Type B pancreatic cell (in vitro differentiated cells): Measurements from ENCODE around the gene NDUFV1. TPM values are rescaled to one million over a fixed set of nuclear protein-coding genes. Genes with fewer than 3 reads are reported as not detected.
"Not testable (repeated sequence)": the region's sequence is repeated elsewhere in the genome, so short reads cannot be mapped to it uniquely, and the experiment has no call there.

ENCODE experiments used
- DNase-seq: peaks from one replicate; pipeline ENCODE4 v3.0.0; 2021; ENCODE audit warnings: mixed read lengths; ENCODE audit not compliant: unreplicated experiment; ENCODE audit errors: extremely low spot score
- H3K27ac Mint-ChIP-seq: 2 replicates; pipeline ENCODE4 v1.8.0; 2021; ENCODE audit warnings: mild to moderate bottlenecking, mixed read lengths
- H3K27me3 Mint-ChIP-seq: 2 replicates; pipeline ENCODE4 v1.8.0; 2021; ENCODE audit warnings: mixed read lengths
- H3K36me3 Mint-ChIP-seq: 2 replicates; pipeline ENCODE4 v1.8.0; 2021; ENCODE audit warnings: mixed read lengths
- H3K4me1 Mint-ChIP-seq: one replicate; pipeline ENCODE4 v1.8.0; 2021; ENCODE audit warnings: mixed read lengths; ENCODE audit not compliant: unreplicated experiment
- H3K4me3 Mint-ChIP-seq: 2 replicates; pipeline ENCODE4 v1.8.0; 2021; ENCODE audit warnings: mild to moderate bottlenecking, mixed read lengths
- H3K9me3 Mint-ChIP-seq: 2 replicates; pipeline ENCODE4 v1.8.0; 2021; ENCODE audit warnings: mixed read lengths
- total RNA-seq: library from RNA; stranded (reverse); gene quantifications from 2 replicates; pipeline ENCODE4 v1.2.1, GENCODE V29; 2021; ENCODE audit warnings: low replicate concordance
- TF ChIP-seq, protein P1 (sequence below): fragments of 200-600 bp; sonication (generic); conservative IDR thresholded peaks from 2 replicates; pipeline ENCODE4 v1.5.0; 2021; ENCODE audit warnings: antibody characterized with exemption, mild to moderate bottlenecking

Gene NDUFV1
- total RNA-seq, 1 donor from 2014 or later: 226 TPM

DNA sequence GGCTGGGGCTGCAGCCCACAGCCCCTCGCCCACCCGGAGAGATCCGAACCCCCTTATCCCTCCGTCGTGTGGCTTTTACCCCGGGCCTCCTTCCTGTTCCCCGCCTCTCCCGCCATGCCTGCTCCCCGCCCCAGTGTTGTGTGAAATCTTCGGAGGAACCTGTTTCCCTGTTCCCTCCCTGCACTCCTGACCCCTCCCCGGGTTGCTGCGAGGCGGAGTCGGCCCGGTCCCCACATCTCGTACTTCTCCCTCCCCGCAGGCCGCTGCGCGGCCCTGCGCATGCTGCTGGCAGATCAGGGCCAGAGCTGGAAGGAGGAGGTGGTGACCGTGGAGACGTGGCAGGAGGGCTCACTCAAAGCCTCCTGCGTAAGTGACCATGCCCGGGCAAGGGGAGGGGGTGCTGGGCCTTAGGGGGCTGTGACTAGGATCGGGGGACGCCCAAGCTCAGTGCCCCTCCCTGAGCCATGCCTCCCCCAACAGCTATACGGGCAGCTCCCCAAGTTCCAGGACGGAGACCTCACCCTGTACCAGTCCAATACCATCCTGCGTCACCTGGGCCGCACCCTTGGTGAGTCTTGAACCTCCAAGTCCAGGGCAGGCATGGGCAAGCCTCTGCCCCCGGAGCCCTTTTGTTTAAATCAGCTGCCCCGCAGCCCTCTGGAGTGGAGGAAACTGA, 22.4 kb upstream of the NDUFV1 start:
- no peak for DNase-seq
- Mint-ChIP-seq H3K9me3 (no peaks in the 10 kb centered on the region), H3K36me3 (peaks cover 25% of the 10 kb centered on the region), H3K27ac (peak overlapping the region; percentile 83), H3K27me3 (peaks cover 22% of the 10 kb centered on the region), H3K4me3 (peak overlapping the region; percentile 89), H3K4me1 (peaks cover 52% of the 10 kb centered on the region)
- TF ChIP-seq, protein P1, sequence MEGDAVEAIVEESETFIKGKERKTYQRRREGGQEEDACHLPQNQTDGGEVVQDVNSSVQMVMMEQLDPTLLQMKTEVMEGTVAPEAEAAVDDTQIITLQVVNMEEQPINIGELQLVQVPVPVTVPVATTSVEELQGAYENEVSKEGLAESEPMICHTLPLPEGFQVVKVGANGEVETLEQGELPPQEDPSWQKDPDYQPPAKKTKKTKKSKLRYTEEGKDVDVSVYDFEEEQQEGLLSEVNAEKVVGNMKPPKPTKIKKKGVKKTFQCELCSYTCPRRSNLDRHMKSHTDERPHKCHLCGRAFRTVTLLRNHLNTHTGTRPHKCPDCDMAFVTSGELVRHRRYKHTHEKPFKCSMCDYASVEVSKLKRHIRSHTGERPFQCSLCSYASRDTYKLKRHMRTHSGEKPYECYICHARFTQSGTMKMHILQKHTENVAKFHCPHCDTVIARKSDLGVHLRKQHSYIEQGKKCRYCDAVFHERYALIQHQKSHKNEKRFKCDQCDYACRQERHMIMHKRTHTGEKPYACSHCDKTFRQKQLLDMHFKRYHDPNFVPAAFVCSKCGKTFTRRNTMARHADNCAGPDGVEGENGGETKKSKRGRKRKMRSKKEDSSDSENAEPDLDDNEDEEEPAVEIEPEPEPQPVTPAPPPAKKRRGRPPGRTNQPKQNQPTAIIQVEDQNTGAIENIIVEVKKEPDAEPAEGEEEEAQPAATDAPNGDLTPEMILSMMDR: no peak

DNA sequence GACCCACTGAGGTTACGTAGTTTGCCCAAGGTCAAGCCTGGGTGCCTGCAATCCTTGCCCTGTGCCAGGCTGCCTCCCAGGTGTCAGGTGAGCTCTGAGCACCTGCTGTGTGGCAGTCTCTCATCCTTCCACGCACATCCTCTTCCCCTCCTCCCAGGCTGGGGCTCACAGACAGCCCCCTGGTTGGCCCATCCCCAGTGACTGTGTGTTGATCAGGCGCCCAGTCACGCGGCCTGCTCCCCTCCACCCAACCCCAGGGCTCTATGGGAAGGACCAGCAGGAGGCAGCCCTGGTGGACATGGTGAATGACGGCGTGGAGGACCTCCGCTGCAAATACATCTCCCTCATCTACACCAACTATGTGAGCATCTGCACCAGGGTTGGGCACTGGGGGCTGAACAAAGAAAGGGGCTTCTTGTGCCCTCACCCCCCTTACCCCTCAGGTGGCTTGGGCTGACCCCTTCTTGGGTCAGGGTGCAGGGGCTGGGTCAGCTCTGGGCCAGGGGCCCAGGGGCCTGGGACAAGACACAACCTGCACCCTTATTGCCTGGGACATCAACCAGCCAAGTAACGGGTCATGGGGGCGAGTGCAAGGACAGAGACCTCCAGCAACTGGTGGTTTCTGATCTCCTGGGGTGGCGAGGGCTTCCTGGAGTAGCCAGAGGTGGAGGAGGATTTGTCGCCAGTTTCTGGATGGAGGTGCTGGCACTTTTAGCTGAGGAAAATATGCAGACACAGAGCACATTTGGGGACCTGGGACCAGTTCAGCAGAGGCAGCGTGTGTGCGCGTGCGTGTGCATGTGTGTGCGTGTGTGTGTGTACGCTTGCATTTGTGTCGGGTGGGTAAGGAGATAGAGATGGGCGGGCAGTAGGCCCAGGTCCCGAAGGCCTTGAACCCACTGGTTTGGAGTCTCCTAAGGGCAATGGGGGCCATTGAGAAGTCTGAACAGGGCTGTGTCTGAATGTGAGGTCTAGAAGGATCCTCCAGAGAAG, 21.6 kb upstream of the NDUFV1 start:
- TF ChIP-seq, protein P1: no peak
- peaks cover 25% of the 10 kb centered on the region for H3K36me3 Mint-ChIP-seq
- DNase-seq: no peak
- peak overlapping the region; percentile 89 for H3K4me3 Mint-ChIP-seq
- H3K9me3 Mint-ChIP-seq: no peaks in the 10 kb centered on the region
- peaks cover 46% of the 10 kb centered on the region for H3K4me1 Mint-ChIP-seq
- H3K27ac Mint-ChIP-seq: peak overlapping the region; percentile 83
- H3K27me3 Mint-ChIP-seq: peaks cover 16% of the 10 kb centered on the region

DNA sequence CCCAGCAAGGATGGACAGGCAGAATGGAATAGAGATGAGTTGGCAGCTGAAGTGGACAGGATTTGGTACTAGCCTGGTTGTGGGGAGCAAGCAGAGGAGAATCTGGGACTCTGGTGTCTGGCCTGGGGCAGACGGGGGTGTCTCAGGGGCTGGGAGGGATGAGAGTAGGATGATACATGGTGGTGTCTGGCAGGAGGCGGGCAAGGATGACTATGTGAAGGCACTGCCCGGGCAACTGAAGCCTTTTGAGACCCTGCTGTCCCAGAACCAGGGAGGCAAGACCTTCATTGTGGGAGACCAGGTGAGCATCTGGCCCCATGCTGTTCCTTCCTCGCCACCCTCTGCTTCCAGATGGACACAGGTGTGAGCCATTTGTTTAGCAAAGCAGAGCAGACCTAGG, 20.8 kb upstream of the NDUFV1 start:
- DNase-seq: no peak
- H3K4me1 Mint-ChIP-seq: peaks cover 40% of the 10 kb centered on the region
- H3K36me3 Mint-ChIP-seq: peaks cover 28% of the 10 kb centered on the region
- TF ChIP-seq, protein P1: no peak
- no peaks in the 10 kb centered on the region for H3K9me3 Mint-ChIP-seq
- H3K4me3 Mint-ChIP-seq: peak overlapping the region; percentile 89
- H3K27ac Mint-ChIP-seq: peak overlapping the region; percentile 83
- H3K27me3 Mint-ChIP-seq: peaks cover 12% of the 10 kb centered on the region

DNA sequence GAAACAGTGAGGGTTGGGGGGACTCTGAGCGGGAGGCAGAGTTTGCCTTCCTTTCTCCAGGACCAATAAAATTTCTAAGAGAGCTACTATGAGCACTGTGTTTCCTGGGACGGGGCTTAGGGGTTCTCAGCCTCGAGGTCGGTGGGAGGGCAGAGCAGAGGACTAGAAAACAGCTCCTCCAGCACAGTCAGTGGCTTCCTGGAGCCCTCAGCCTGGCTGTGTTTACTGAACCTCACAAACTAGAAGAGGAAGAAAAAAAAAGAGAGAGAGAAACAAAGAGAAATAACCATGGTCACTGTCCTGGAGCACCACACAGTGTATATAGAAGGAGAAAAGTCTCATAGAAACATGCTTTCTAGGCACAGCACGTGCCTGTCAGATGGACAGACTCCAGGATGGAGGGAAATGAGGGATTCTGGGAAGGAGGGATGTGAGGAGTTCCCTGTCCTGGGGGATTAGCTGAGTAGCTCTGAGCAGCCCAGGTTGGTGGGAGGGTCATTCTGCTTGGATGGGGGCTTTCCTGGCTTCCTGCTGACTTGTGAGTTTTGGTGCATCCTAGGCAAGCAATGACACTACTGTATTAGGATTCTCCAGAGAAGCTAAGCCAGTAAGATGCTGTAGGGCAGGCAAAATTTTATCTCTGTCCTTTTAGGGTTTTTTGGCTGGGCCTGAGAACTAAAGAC, 20.0 kb upstream of the NDUFV1 start:
- TF ChIP-seq, protein P1: no peak
- H3K4me1 Mint-ChIP-seq: peaks cover 32% of the 10 kb centered on the region
- H3K4me3 Mint-ChIP-seq: peak overlapping the region; percentile 89
- peak overlapping the region; percentile 83 for H3K27ac Mint-ChIP-seq
- DNase-seq: no peak
- peaks cover 28% of the 10 kb centered on the region for H3K36me3 Mint-ChIP-seq
- no peaks in the 10 kb centered on the region for H3K9me3 Mint-ChIP-seq
- peaks cover 4% of the 10 kb centered on the region for H3K27me3 Mint-ChIP-seq

DNA sequence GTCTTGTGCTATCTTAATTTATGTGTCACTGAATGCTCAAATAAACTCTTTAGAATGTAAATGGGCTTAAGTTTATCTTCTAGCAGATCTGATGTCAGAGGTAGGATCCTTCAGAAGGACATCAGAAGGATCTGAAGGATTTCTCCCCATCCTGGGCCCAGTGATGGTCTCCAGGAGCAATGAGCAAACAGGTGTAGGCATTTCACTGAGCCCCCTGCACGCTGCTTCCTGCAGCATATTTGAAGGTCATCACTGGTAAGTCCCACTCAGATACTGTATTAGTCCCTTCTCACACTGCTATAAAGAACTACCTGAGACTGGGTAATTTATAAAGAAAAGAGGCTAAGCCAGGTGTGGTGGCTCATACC, 18.6 kb upstream of the NDUFV1 start:
- Mint-ChIP-seq H3K27me3 (no peaks in the 10 kb centered on the region), H3K9me3 (no peaks in the 10 kb centered on the region), H3K4me1 (peaks cover 21% of the 10 kb centered on the region), H3K4me3 (no peak overlapping the region), H3K27ac (peak overlapping the region; percentile 3), H3K36me3 (peaks cover 28% of the 10 kb centered on the region)
- DNase-seq: no peak
- TF ChIP-seq, protein P1: no peak

DNA sequence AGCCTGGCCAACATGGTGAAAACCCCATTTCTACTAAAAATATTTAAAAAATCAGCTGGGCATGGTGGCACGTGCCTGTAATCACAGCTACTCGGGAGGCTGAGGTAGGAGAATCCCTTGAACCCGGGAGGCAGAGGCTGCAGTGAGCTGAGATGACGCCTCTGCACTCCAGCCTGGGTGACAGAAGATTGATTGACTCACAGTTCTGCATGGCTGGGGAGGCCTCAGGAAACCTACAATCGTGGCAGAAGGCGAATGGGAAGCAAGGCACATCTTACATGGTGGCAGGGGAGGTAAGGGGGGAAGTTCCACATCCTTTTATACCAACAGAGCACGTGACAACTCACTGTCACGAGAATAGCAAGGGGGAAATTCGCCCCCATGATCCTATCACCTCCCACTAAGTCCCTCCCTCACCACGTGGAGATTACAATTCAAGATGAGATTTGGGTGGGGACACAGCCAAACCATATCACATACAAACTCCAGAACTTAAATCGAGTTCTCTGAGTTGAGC, 17.8 kb upstream of the NDUFV1 start:
- H3K4me3 Mint-ChIP-seq, DNase-seq, H3K9me3 Mint-ChIP-seq, H3K27ac Mint-ChIP-seq, H3K27me3 Mint-ChIP-seq: not testable (repeated sequence)
- Mint-ChIP-seq H3K4me1 (peaks cover 21% of the 10 kb centered on the region), H3K36me3 (peaks cover 28% of the 10 kb centered on the region)
